ENCODE results near the gene RMDN3. TPM values are rescaled to one million over a fixed set of nuclear protein-coding genes. Genes with fewer than 3 reads are reported as not detected.
A peak's percentile ranks its signal among the peaks of the same experiment; 100 is the strongest.

The RMDN3 gene
- total and polyA plus RNA-seq, 2 of the 13 experiments (the other 11 are each of a cell fraction or from before 2014, with no cell fraction given) = 16.8 to 19.5 TPM

DNA sequence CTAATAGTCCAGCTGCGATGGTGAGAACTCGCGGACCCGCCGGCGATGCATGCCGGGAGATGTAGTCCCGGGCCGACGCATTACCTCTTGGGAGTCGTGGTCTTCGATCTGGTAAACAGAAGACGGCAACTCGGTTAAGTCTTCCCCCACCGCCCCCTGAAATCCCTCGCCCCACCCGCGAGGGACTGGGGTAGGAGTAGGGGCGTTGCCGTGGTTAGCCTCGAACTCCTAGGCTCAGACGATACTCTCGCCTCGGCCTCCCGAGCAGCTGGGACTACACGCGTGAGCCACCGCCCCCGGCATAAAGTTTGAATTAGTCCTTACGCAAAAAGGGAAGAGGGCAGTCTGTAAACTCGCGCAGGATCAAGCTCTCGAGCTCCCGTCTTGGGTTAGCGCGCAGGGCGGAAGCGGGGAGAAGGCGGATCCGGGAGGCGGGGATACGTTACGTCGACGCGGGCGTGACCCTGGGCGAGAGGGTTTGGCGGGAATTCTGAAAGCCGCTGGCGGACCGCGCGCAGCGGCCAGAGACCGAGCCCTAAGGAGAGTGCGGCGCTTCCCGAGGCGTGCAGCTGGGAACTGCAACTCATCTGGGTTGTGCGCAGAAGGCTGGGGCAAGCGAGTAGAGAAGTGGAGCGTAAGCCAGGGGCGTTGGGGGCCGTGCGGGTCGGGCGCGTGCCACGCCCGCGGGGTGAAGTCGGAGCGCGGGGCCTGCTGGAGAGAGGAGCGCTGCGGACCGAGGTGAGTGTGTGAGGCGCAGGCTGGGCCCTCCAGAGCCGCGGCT, 60.2 kb downstream of the RMDN3 start, which contains the start of gene RAD51 (continued):
- TF ChIP-seq, protein P1, sequence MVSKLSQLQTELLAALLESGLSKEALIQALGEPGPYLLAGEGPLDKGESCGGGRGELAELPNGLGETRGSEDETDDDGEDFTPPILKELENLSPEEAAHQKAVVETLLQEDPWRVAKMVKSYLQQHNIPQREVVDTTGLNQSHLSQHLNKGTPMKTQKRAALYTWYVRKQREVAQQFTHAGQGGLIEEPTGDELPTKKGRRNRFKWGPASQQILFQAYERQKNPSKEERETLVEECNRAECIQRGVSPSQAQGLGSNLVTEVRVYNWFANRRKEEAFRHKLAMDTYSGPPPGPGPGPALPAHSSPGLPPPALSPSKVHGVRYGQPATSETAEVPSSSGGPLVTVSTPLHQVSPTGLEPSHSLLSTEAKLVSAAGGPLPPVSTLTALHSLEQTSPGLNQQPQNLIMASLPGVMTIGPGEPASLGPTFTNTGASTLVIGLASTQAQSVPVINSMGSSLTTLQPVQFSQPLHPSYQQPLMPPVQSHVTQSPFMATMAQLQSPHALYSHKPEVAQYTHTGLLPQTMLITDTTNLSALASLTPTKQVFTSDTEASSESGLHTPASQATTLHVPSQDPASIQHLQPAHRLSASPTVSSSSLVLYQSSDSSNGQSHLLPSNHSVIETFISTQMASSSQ (IDR thresholded peaks at IDR 0.05; ENCODE audit: low read depth) = peak; percentile 46; the same call in 1 of the 2 replicates
- TF ChIP-seq, protein P1 (CRISPR knock-in tag; IDR thresholded peaks at IDR 0.05; ENCODE audit: borderline replicate concordance) = peak; percentile 66; the same call in 1 of the 2 replicates
- TF ChIP-seq ZBTB8A (CRISPR knock-in tag; IDR thresholded peaks at IDR 0.05; ENCODE audit: borderline replicate concordance, low read depth) (no peak), SP140L (CRISPR knock-in tag; IDR thresholded peaks at IDR 0.05; ENCODE audit: borderline replicate concordance) (no peak), SIX1 (CRISPR knock-in tag; IDR thresholded peaks at IDR 0.05; ENCODE audit: borderline replicate concordance) (no peak), HHEX (CRISPR knock-in tag; IDR thresholded peaks at IDR 0.05) (no peak), ZSCAN25 (CRISPR knock-in tag; IDR thresholded peaks at IDR 0.05) (no peak), NR3C1 (CRISPR knock-in tag; IDR thresholded peaks at IDR 0.05) (no peak), POLR2G (IDR thresholded peaks at IDR 0.05; ENCODE audit: low read depth, low read length) (peak; percentile 95), ZFX (CRISPR knock-in tag; IDR thresholded peaks at IDR 0.05; ENCODE audit: low read depth) (peak; percentile 70), SAFB2 (CRISPR knock-in tag; IDR thresholded peaks at IDR 0.05; ENCODE audit: borderline replicate concordance, low read depth) (peak; percentile 64; the same call in 1 of the 2 replicates), NBN (conservative IDR thresholded peaks at IDR 0.05) (no peak), KLF15 (CRISPR knock-in tag; IDR thresholded peaks at IDR 0.05; ENCODE audit: borderline replicate concordance) (no peak), XBP1 (CRISPR knock-in tag; IDR thresholded peaks at IDR 0.05) (no peak; the same call in 1 of the 2 replicates)
- TF ChIP-seq, protein P2, sequence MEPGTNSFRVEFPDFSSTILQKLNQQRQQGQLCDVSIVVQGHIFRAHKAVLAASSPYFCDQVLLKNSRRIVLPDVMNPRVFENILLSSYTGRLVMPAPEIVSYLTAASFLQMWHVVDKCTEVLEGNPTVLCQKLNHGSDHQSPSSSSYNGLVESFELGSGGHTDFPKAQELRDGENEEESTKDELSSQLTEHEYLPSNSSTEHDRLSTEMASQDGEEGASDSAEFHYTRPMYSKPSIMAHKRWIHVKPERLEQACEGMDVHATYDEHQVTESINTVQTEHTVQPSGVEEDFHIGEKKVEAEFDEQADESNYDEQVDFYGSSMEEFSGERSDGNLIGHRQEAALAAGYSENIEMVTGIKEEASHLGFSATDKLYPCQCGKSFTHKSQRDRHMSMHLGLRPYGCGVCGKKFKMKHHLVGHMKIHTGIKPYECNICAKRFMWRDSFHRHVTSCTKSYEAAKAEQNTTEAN (CRISPR knock-in tag; conservative IDR thresholded peaks at IDR 0.05) = peak; percentile 82; the same call in 1 of the 2 replicates
- TF ChIP-seq, protein P3, sequence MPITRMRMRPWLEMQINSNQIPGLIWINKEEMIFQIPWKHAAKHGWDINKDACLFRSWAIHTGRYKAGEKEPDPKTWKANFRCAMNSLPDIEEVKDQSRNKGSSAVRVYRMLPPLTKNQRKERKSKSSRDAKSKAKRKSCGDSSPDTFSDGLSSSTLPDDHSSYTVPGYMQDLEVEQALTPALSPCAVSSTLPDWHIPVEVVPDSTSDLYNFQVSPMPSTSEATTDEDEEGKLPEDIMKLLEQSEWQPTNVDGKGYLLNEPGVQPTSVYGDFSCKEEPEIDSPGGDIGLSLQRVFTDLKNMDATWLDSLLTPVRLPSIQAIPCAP (CRISPR knock-in tag; IDR thresholded peaks at IDR 0.05; ENCODE audit: low read depth) = no peak
- TF ChIP-seq, protein P4, sequence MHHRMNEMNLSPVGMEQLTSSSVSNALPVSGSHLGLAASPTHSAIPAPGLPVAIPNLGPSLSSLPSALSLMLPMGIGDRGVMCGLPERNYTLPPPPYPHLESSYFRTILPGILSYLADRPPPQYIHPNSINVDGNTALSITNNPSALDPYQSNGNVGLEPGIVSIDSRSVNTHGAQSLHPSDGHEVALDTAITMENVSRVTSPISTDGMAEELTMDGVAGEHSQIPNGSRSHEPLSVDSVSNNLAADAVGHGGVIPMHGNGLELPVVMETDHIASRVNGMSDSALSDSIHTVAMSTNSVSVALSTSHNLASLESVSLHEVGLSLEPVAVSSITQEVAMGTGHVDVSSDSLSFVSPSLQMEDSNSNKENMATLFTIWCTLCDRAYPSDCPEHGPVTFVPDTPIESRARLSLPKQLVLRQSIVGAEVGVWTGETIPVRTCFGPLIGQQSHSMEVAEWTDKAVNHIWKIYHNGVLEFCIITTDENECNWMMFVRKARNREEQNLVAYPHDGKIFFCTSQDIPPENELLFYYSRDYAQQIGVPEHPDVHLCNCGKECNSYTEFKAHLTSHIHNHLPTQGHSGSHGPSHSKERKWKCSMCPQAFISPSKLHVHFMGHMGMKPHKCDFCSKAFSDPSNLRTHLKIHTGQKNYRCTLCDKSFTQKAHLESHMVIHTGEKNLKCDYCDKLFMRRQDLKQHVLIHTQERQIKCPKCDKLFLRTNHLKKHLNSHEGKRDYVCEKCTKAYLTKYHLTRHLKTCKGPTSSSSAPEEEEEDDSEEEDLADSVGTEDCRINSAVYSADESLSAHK (CRISPR knock-in tag; IDR thresholded peaks at IDR 0.05; ENCODE audit: borderline replicate concordance) = no peak
- TF ChIP-seq, protein P5, sequence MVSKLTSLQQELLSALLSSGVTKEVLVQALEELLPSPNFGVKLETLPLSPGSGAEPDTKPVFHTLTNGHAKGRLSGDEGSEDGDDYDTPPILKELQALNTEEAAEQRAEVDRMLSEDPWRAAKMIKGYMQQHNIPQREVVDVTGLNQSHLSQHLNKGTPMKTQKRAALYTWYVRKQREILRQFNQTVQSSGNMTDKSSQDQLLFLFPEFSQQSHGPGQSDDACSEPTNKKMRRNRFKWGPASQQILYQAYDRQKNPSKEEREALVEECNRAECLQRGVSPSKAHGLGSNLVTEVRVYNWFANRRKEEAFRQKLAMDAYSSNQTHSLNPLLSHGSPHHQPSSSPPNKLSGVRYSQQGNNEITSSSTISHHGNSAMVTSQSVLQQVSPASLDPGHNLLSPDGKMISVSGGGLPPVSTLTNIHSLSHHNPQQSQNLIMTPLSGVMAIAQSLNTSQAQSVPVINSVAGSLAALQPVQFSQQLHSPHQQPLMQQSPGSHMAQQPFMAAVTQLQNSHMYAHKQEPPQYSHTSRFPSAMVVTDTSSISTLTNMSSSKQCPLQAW (CRISPR knock-in tag; IDR thresholded peaks at IDR 0.05) = peak; percentile 82

Measured in HepG2 (cell line).